ENCODE measurements around the gene DCLK1. TPM values are rescaled to one million over a fixed set of nuclear protein-coding genes. Genes with fewer than 3 reads are reported as not detected.
A peak's percentile ranks its signal among the peaks of the same experiment; 100 is the strongest.

DCLK1 gene
- total and polyA plus RNA-seq, 2 donors (not counting 1 experiment from before 2014, with no cell fraction given), result 0.56 to 6.3 TPM

DNA sequence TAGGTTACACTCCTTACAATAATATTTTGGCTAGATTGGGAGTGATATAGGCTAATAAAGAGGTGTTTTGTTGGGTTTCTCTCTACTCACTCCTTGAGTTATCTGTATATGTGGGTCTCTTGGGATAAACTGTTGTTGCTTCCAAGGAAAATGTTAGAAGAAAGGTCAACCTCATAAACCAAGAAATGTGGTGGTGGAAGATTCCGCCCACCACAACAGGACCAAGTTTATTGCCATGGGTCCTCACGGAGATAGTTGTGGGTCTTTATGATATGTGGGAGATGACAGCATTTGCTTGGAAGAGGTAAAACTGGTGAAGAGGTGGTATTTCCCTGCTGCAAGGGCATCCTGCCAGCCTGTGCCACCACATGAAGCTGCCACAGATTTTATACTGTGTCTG is 259.6 kb downstream of the DCLK1 start:
- H3K36me3 ChIP-seq (ENCODE audit: control insufficient read depth, insufficient read depth, low read length), result no peaks in the 10 kb centered on the region
- H4K20me1 ChIP-seq (ENCODE audit: control insufficient read depth, extremely low read depth, insufficient read depth, low read length), result no peaks in the 10 kb centered on the region
- no peak overlapping the region for H3K9ac ChIP-seq (ENCODE audit: insufficient read depth, low read length)
- H3K4me1 ChIP-seq (ENCODE audit: control insufficient read depth, extremely low read depth, insufficient read depth, low read length), result no peaks in the 10 kb centered on the region
- no peak for DNase-seq (ENCODE audit: low read depth in 2 of 2)
- no peak overlapping the region for H2AFZ ChIP-seq (ENCODE audit: low read length)
- H3K27ac ChIP-seq (ENCODE audit: insufficient read depth, low read length), result no peak overlapping the region
- H3K79me2 ChIP-seq (ENCODE audit: control insufficient read depth, insufficient read depth, low read length), result no peaks in the 10 kb centered on the region
- H3K4me2 ChIP-seq (ENCODE audit: extremely low read depth, insufficient read depth, low read length), result no peak overlapping the region
- TF ChIP-seq EZH2 (IDR thresholded peaks at IDR 0.05; ENCODE audit: low read length, missing control alignments) (no peak), CTCF (conservative IDR thresholded peaks at IDR 0.05 in 1 of 2, IDR thresholded peaks at IDR 0.05 in 1 of 2; ENCODE audit: low read depth in 1 of 2, low read length in 2 of 2) (no peak)
- no peaks in the 10 kb centered on the region for H3K27me3 ChIP-seq (ENCODE audit: control insufficient read depth, insufficient read depth, low read length)
- H3K9me3 ChIP-seq (ENCODE audit: control insufficient read depth, insufficient read depth, low read depth, low read length), result no peaks in the 10 kb centered on the region
- H3K4me3 ChIP-seq (replicated peaks in 1 of 4; ENCODE audit: control extremely low read depth in 1 of 4, insufficient read depth in 1 of 4, low read depth in 3 of 4, low read length in 4 of 4), result no peak overlapping the region

GRCh38 chr13:35866801-35867200 is 264.4 kb downstream of the DCLK1 start:
- H4K20me1 ChIP-seq (ENCODE audit: control insufficient read depth, extremely low read depth, insufficient read depth, low read length), result no peaks in the 10 kb centered on the region
- H2AFZ ChIP-seq (ENCODE audit: low read length), result no peak overlapping the region
- H3K27ac ChIP-seq (ENCODE audit: insufficient read depth, low read length), result no peak overlapping the region
- H3K27me3 ChIP-seq (ENCODE audit: control insufficient read depth, insufficient read depth, low read length), result no peaks in the 10 kb centered on the region
- H3K36me3 ChIP-seq (ENCODE audit: control insufficient read depth, insufficient read depth, low read length), result no peaks in the 10 kb centered on the region
- no peak overlapping the region for H3K4me2 ChIP-seq (ENCODE audit: extremely low read depth, insufficient read depth, low read length)
- no peaks in the 10 kb centered on the region for H3K9me3 ChIP-seq (ENCODE audit: control insufficient read depth, insufficient read depth, low read depth, low read length)
- H3K4me3 ChIP-seq (replicated peaks in 1 of 4; ENCODE audit: control extremely low read depth in 1 of 4, insufficient read depth in 1 of 4, low read depth in 3 of 4, low read length in 4 of 4), result no peak overlapping the region
- H3K79me2 ChIP-seq (ENCODE audit: control insufficient read depth, insufficient read depth, low read length), result no peaks in the 10 kb centered on the region
- peak in 1 of 2 donors; percentile 9 for DNase-seq (ENCODE audit: low read depth in 2 of 2)
- no peak overlapping the region for H3K9ac ChIP-seq (ENCODE audit: insufficient read depth, low read length)
- TF ChIP-seq EZH2 (IDR thresholded peaks at IDR 0.05; ENCODE audit: low read length, missing control alignments) (no peak), CTCF (conservative IDR thresholded peaks at IDR 0.05 in 1 of 2, IDR thresholded peaks at IDR 0.05 in 1 of 2; ENCODE audit: low read depth in 1 of 2, low read length in 2 of 2) (no peak)
- no peaks in the 10 kb centered on the region for H3K4me1 ChIP-seq (ENCODE audit: control insufficient read depth, extremely low read depth, insufficient read depth, low read length)

- Histone ChIP-seq H4K20me1 (ENCODE audit: control insufficient read depth, extremely low read depth, insufficient read depth, low read length) (no peaks in the 10 kb centered on the region), H3K9ac (ENCODE audit: insufficient read depth, low read length) (no peak overlapping the region), H3K4me3 (replicated peaks in 1 of 4; ENCODE audit: control extremely low read depth in 1 of 4, insufficient read depth in 1 of 4, low read depth in 3 of 4, low read length in 4 of 4) (no peak overlapping the region), H3K27me3 (ENCODE audit: control insufficient read depth, insufficient read depth, low read length) (no peaks in the 10 kb centered on the region), H3K4me2 (ENCODE audit: extremely low read depth, insufficient read depth, low read length) (no peak overlapping the region), H3K9me3 (ENCODE audit: control insufficient read depth, insufficient read depth, low read depth, low read length) (no peaks in the 10 kb centered on the region), H3K4me1 (ENCODE audit: control insufficient read depth, extremely low read depth, insufficient read depth, low read length) (no peaks in the 10 kb centered on the region), H3K36me3 (ENCODE audit: control insufficient read depth, insufficient read depth, low read length) (no peaks in the 10 kb centered on the region), H3K79me2 (ENCODE audit: control insufficient read depth, insufficient read depth, low read length) (no peaks in the 10 kb centered on the region), H3K27ac (ENCODE audit: insufficient read depth, low read length) (no peak overlapping the region), H2AFZ (ENCODE audit: low read length) (no peak overlapping the region)
- TF ChIP-seq EZH2 (IDR thresholded peaks at IDR 0.05; ENCODE audit: low read length, missing control alignments) (no peak), CTCF (conservative IDR thresholded peaks at IDR 0.05 in 1 of 2, IDR thresholded peaks at IDR 0.05 in 1 of 2; ENCODE audit: low read depth in 1 of 2, low read length in 2 of 2) (no peak)
- no peak for DNase-seq (ENCODE audit: low read depth in 2 of 2)
Observed at GRCh38 chr13:35865341-35866240, 265.6 kb downstream of the DCLK1 start.
